OCI-LY1 (cell line): ENCODE data around the gene PTGIS.

Experiments
- H2AFZ ChIP-seq: fragments of 200-600 bp; sonication (generic), shearing (Covaris generic); 2 replicates; pipeline ENCODE4 v1.6.0; 2014; ENCODE audit warnings: antibody characterized with exemption, mild to moderate bottlenecking, low read length
- H3F3A ChIP-seq: fragments of 200-600 bp; sonication (generic), shearing (Covaris generic); 2 replicates; pipeline ENCODE4 v1.6.0; 2014; ENCODE audit warnings: mild to moderate bottlenecking, antibody characterized with exemption, low read length, moderate library complexity; ENCODE audit not compliant: insufficient read depth
- H3K27ac ChIP-seq: fragments of 200-600 bp; sonication (generic); 2 replicates; pipeline ENCODE4 v1.5.1; 2014; ENCODE audit warnings: low read length, mixed run types, mild to moderate bottlenecking, low read depth; ENCODE audit not compliant: poor library complexity, severe bottlenecking
- H3K27me3 ChIP-seq: fragments of 200-600 bp; sonication (generic); 2 replicates; pipeline ENCODE4 v1.6.0; 2014; ENCODE audit warnings: antibody characterized with exemption, mild to moderate bottlenecking, low read length, moderate library complexity; ENCODE audit not compliant: insufficient read depth
- H3K36me3 ChIP-seq: fragments of 200-600 bp; sonication (generic); 2 replicates; pipeline ENCODE4 v1.6.1; 2014; ENCODE audit warnings: mild to moderate bottlenecking, antibody characterized with exemption, low read length, moderate library complexity, mixed read lengths; ENCODE audit not compliant: insufficient read depth
- H3K4me1 ChIP-seq: fragments of 200-600 bp; sonication (generic); 2 replicates; pipeline ENCODE4 v1.5.1; 2014; ENCODE audit warnings: mild to moderate bottlenecking, low read length, moderate library complexity; ENCODE audit not compliant: insufficient read depth, severe bottlenecking
- H3K4me2 ChIP-seq: fragments of 200-600 bp; sonication (generic), shearing (Covaris generic); 2 replicates; pipeline ENCODE4 v1.6.1; 2014; ENCODE audit warnings: low read length
- H3K4me3 ChIP-seq: fragments of 200-600 bp; sonication (generic); 2 replicates; pipeline ENCODE4 v1.5.1; 2014; ENCODE audit warnings: low read length, low read depth, mild to moderate bottlenecking, mixed read lengths; ENCODE audit not compliant: poor library complexity, severe bottlenecking
- H3K79me2 ChIP-seq: fragments of 200-600 bp; shearing (Covaris generic); 2 replicates; pipeline ENCODE4 v1.6.1; 2016; ENCODE audit warnings: mixed run types, low read length, mixed read lengths; ENCODE audit not compliant: insufficient read depth
- H3K9ac ChIP-seq: fragments of 200-600 bp; sonication (generic), shearing (Covaris generic); 2 replicates; pipeline ENCODE4 v1.6.1; 2014; ENCODE audit warnings: mild to moderate bottlenecking, low read length, mixed read lengths
- H3K9me2 ChIP-seq: fragments of 200-600 bp; sonication (generic), shearing (Covaris generic); 2 replicates; pipeline ENCODE4 v1.6.1; 2014; ENCODE audit warnings: low read depth, mild to moderate bottlenecking, low read length, mixed read lengths
- H3K9me3 ChIP-seq: fragments of 200-600 bp; shearing (Covaris generic); 2 replicates; pipeline ENCODE4 v1.6.1; 2014; ENCODE audit warnings: low read length, mixed read lengths
- H4K20me1 ChIP-seq: fragments of 200-600 bp; sonication (generic), shearing (Covaris generic); 2 replicates; pipeline ENCODE4 v1.6.0; 2016; ENCODE audit warnings: mild to moderate bottlenecking, low read length; ENCODE audit not compliant: insufficient read depth
- CTCF ChIP-seq: fragments of 200-600 bp; sonication (generic), shearing (Covaris generic); IDR thresholded peaks from 2 replicates; pipeline ENCODE4 v1.5.1; 2017; ENCODE audit warnings: mild to moderate bottlenecking, antibody characterized with exemption, low read length, moderate library complexity, mixed read lengths
- EZH2 ChIP-seq: fragments of 200-600 bp; sonication (generic), shearing (Covaris generic); IDR thresholded peaks from 2 replicates; pipeline ENCODE4 v1.8.0; 2017; ENCODE audit warnings: borderline replicate concordance, mixed run types, mild to moderate bottlenecking, antibody characterized with exemption, low read length, moderate library complexity, mixed read lengths

The PTGIS gene

GRCh38 chr20:49540232-49540620 lies 27.7 kb downstream of the PTGIS start:
- no peak overlapping the region for H2AFZ ChIP-seq
- H3F3A ChIP-seq = 0 out of 2 replicates have a peak, but pooled peaks cover under 1% of the 10 kb centered on the region
- H4K20me1 ChIP-seq = no peaks in the 10 kb centered on the region
- TF ChIP-seq CTCF = no peak
- TF ChIP-seq EZH2 = no peak
- no peaks in the 10 kb centered on the region for H3K79me2 ChIP-seq
- H3K4me2 ChIP-seq = no peak overlapping the region
- H3K4me3 ChIP-seq = no peak overlapping the region
- H3K4me1 ChIP-seq = no peaks in the 10 kb centered on the region
- H3K27ac ChIP-seq = no peak overlapping the region
- no peak overlapping the region for H3K9ac ChIP-seq
- no peaks in the 10 kb centered on the region for H3K9me2 ChIP-seq
- H3K36me3 ChIP-seq = no peaks in the 10 kb centered on the region; the same call in 1 of the 2 replicates
- peaks cover 10% of the 10 kb centered on the region; the same call in 1 of the 2 replicates for H3K27me3 ChIP-seq
- peaks cover 6% of the 10 kb centered on the region for H3K9me3 ChIP-seq

- TF ChIP-seq CTCF (no peak), EZH2 (no peak)
- Histone ChIP-seq H2AFZ (no peak overlapping the region), H3K9me3 (peaks cover 2% of the 10 kb centered on the region; the same call in 1 of the 2 replicates), H3K79me2 (no peaks in the 10 kb centered on the region), H3K27me3 (peaks cover 9% of the 10 kb centered on the region; the same call in 1 of the 2 replicates), H3K9ac (no peak overlapping the region), H3K27ac (no peak overlapping the region), H3K4me1 (no peaks in the 10 kb centered on the region), H3K9me2 (no peaks in the 10 kb centered on the region), H3K4me2 (no peak overlapping the region), H3K4me3 (no peak overlapping the region), H4K20me1 (no peaks in the 10 kb centered on the region), H3F3A (0 out of 2 replicates have a peak, but pooled peaks cover 3% of the 10 kb centered on the region), H3K36me3 (no peaks in the 10 kb centered on the region; the same call in 1 of the 2 replicates)
Observed at GRCh38 chr20:49539481-49540231, 28.3 kb downstream of the PTGIS start.

- Histone ChIP-seq H3K4me3 (no peak overlapping the region), H3K79me2 (no peaks in the 10 kb centered on the region), H3K27me3 (peaks cover 9% of the 10 kb centered on the region; the same call in 1 of the 2 replicates), H3K4me1 (no peaks in the 10 kb centered on the region), H2AFZ (no peak overlapping the region), H3K9me2 (no peaks in the 10 kb centered on the region), H3K27ac (no peak overlapping the region), H3F3A (0 out of 2 replicates have a peak, but pooled peaks cover 3% of the 10 kb centered on the region), H4K20me1 (no peaks in the 10 kb centered on the region), H3K9me3 (no peaks in the 10 kb centered on the region; the same call in 1 of the 2 replicates), H3K4me2 (no peak overlapping the region), H3K9ac (no peak overlapping the region), H3K36me3 (no peaks in the 10 kb centered on the region; the same call in 1 of the 2 replicates)
- no peak for TF ChIP-seq EZH2
- no peak for TF ChIP-seq CTCF
Observed at GRCh38 chr20:49538950-49539349, 29.0 kb downstream of the PTGIS start.
